Measurements from ENCODE around the gene KRTAP10-4.

Gene KRTAP10-4

DNA sequence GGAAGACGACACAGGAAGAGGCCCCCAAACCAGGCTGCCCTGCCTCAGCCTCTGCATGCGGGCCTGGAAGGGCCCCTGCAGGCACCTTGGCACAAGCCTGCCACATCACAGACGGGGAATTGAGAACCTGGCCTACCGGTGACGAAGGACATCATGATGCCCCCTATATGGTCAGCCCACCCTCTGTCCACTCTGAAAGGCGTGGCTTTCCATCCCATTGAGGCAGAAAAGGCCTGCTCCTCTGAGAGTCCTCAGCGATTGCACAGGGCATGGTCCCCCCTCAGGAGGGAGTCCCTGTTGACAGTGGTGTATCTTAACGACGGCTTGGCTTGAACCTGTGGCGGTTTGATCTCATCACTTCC is 44.9 kb upstream of the KRTAP10-4 start:
- H3K4me3 ChIP-seq (ENCODE audit: low read depth, low read length), result no peak overlapping the region
- TF ChIP-seq, protein P1, sequence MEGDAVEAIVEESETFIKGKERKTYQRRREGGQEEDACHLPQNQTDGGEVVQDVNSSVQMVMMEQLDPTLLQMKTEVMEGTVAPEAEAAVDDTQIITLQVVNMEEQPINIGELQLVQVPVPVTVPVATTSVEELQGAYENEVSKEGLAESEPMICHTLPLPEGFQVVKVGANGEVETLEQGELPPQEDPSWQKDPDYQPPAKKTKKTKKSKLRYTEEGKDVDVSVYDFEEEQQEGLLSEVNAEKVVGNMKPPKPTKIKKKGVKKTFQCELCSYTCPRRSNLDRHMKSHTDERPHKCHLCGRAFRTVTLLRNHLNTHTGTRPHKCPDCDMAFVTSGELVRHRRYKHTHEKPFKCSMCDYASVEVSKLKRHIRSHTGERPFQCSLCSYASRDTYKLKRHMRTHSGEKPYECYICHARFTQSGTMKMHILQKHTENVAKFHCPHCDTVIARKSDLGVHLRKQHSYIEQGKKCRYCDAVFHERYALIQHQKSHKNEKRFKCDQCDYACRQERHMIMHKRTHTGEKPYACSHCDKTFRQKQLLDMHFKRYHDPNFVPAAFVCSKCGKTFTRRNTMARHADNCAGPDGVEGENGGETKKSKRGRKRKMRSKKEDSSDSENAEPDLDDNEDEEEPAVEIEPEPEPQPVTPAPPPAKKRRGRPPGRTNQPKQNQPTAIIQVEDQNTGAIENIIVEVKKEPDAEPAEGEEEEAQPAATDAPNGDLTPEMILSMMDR (IDR thresholded peaks at IDR 0.05; ENCODE audit: low read depth, low read length), result no peak

DNA sequence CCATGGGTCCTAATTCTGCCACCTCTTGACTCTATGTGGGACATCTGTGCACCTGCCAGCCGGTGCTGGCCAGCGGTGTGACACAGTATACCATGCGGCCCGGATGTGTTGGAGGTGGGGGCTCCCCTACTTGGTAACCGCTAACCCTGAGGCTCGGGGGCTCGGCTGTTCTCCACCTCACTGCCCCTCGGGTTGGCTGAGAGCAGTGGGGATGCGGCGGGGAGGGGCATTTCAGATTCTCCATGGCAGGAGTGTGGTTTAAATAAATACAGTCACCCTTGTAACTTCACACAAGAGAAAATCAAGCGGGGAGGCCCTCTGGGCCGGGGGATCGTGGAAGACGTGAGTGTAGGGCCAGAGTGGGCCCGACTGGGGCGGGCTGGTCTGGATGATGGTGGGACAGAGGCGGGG is 44.5 kb upstream of the KRTAP10-4 start:
- no peak overlapping the region for H3K4me3 ChIP-seq (ENCODE audit: low read depth, low read length)
- TF ChIP-seq, protein P1 (IDR thresholded peaks at IDR 0.05; ENCODE audit: low read depth, low read length), result no peak

DNA sequence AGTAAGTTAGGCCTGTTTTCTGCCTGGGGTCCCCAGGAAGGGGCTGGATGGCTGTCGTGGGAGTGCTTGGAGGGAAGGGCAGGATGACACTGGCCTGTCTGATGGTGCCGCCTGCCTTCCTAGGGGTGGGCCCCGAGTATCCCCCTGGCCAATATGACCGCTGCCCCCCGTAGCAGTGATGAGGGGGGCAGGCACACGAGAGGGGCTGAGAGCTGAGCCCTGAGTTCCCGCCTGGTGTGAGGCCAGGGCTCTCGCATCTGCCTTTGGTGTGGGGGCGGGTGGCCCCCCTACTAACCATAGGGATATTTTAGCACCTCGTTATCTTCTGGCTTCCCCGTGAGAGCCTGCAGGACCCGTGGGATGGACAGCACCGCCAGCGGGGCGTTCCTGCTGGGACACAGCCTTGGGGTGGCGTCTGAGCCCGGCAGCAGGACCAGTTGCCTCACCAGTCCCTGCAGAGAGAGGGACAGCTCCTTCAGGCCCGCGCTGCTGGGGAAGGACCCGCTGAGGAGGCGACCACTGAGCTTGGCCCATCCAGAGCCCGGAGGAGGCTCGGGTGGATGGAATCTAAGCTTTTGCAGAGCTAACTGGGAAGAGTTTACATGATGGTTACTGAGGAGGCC is 43.9 kb upstream of the KRTAP10-4 start:
- TF ChIP-seq, protein P1 (IDR thresholded peaks at IDR 0.05; ENCODE audit: low read depth, low read length), result no peak
- no peak overlapping the region for H3K4me3 ChIP-seq (ENCODE audit: low read depth, low read length)

DNA sequence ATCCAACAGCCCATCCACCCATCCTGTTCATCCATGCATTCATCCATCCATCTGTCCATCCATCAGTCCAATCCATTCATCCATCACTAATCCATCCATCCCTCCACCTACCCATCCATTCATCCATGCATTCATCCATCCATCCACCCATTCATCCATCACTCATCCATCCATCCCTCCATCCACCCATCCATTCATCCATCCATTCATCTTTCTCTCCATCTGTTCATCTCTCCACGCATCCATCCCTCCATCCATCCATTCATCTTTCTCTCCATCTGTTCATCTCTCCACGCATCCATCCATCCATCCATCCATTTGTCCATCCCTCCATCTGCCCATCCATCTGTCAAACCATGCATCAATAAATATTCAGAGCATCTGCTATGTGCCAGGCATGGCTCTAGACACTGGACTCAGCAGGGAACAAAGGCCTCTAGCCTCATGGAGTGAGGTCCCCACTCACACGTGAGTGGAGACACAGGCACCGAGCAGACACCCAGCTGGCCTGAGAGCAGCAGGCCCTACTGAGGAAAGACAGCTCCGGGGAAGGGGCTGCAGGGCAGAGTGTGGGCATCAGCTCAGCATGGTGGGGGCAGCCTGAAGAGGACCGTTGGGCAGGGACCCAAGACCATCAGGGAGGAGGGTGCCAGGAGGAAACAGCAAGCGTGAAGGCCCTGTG is 43.2 kb upstream of the KRTAP10-4 start:
- TF ChIP-seq, protein P1 (IDR thresholded peaks at IDR 0.05; ENCODE audit: low read depth, low read length), result no peak
- H3K4me3 ChIP-seq (ENCODE audit: low read depth, low read length), result no peak overlapping the region

DNA sequence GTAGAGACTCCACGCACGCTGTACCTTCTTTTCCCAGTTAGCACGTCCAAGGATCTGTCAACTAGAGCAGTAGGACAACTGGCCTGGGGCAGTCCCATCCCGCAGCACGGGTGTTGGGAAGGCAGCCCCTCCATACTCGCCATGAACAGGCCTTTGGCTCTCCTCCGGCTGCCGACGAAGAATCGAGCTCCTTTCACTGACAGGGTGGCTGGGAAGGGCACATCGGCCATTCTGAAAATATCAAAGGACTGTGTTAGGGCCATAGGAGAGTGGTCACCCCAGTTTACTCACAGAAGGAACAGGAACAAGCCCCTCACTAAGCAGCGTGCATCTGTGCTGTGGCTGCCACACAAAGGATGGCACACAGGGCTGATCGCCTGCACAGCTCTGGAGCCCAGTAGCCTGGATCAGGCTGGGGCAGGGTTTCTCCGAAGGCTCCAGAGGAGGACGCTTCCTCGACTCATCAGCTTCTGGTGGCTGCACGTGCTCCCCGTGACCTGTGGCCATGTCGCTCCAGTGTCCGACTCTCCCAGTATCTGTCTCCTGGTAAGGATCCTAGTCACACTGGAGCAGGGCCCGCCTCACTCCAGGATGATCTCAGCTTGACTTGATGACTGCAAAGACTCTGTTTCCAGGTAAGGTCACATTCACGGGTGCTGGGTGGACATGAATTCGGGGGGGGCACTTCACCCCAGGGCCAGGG is 42.5 kb upstream of the KRTAP10-4 start:
- no peak overlapping the region for H3K4me3 ChIP-seq (ENCODE audit: low read depth, low read length)
- TF ChIP-seq, protein P1 (IDR thresholded peaks at IDR 0.05; ENCODE audit: low read depth, low read length), result no peak

DNA sequence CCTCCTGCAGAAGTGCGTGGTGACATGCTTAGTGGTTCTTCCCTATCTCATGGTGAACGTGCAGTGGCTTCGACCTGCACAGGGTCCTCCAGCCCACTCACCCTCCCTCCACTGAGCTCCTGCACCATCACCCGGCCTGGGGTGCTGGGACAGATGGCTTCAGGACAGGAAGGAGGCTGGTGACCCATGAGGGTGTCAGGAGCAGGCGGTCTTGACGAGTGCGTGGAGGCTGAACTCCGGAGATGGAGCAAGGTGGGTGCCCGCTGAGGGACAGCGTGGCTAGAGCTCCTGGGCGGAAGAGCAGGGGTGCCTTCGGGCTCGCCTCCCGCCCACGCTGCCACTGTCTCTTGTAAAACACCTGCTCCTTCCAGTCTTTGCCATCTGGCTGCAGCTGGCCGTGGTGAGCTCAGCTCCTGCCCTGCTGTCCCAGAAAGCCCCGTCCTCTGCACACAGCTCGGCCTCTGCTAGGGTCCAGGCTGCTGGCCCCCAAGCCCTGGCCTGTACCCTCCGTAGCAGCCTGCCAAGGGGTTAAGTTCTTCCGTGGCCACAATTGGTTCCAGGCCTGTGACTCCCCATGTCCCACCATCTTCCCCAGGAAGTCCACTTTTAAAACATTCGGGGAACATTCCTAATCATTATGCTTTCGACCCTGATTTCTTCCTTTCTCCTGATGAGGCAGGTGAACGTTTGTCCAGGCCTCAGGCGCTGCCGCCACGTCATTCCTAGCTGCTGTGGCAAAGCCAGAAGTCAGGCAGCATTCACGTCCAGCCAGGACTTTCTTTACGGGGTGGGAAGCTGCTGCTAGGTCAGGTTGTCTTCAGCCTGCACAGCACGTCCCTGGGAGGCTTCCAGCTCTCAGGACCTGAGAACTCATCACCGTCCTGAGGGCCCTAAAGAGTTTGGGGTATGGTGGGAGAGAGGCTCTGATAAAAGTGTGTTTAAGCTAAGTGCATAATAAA is 41.6 kb upstream of the KRTAP10-4 start:
- TF ChIP-seq, protein P1 (IDR thresholded peaks at IDR 0.05; ENCODE audit: low read depth, low read length), result no peak
- H3K4me3 ChIP-seq (ENCODE audit: low read depth, low read length), result no peak overlapping the region
